ENCODE data around the gene BPIFB3.

DNA sequence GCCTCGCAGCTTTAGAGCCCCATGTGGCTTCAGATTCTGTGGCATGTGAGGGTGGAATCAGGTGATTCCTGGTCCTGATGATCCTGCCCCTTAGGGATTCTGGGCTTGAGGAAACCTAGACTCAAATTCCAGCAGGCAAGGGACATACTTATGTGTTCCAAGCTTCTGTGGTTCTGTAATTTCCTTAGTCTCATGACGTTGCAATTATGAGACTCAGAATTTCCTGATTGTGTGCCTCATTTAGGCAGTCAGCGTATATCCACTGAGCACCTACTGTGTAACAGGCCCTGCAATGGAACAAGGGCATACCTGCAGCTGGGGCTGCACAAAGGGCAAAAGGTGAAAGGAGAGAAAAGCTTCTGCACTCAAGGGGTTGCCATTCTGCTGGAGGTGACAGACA, 14.1 kb downstream of the BPIFB3 start:
- TF ChIP-seq, protein P1, sequence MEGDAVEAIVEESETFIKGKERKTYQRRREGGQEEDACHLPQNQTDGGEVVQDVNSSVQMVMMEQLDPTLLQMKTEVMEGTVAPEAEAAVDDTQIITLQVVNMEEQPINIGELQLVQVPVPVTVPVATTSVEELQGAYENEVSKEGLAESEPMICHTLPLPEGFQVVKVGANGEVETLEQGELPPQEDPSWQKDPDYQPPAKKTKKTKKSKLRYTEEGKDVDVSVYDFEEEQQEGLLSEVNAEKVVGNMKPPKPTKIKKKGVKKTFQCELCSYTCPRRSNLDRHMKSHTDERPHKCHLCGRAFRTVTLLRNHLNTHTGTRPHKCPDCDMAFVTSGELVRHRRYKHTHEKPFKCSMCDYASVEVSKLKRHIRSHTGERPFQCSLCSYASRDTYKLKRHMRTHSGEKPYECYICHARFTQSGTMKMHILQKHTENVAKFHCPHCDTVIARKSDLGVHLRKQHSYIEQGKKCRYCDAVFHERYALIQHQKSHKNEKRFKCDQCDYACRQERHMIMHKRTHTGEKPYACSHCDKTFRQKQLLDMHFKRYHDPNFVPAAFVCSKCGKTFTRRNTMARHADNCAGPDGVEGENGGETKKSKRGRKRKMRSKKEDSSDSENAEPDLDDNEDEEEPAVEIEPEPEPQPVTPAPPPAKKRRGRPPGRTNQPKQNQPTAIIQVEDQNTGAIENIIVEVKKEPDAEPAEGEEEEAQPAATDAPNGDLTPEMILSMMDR (conservative IDR thresholded peaks at IDR 0.05; ENCODE audit: low read depth in 2 of 2) = no peak
- TF ChIP-seq POLR2AphosphoS5 (IDR thresholded peaks at IDR 0.05; ENCODE audit: low read depth) = no peak

All from GM23338 (cell line).